Progenitor cell of endocrine pancreas (in vitro differentiated cells): ENCODE data around the gene NR2F1-AS1. TPM values are rescaled to one million over a fixed set of nuclear protein-coding genes. Genes with fewer than 3 reads are reported as not detected.

Source experiments
- DNase-seq: peaks from one replicate; pipeline ENCODE4 v3.0.0; 2021; ENCODE audit warnings: low spot score; ENCODE audit not compliant: unreplicated experiment
- H3K27ac Mint-ChIP-seq: 2 replicates; pipeline ENCODE4 v1.8.0; 2021; ENCODE audit warnings: mild to moderate bottlenecking, moderate library complexity, mixed read lengths
- H3K27me3 Mint-ChIP-seq: 2 replicates; pipeline ENCODE4 v1.8.0; 2021; ENCODE audit warnings: mixed read lengths
- H3K36me3 Mint-ChIP-seq: 2 replicates; pipeline ENCODE4 v1.8.0; 2022; ENCODE audit warnings: mixed read lengths; ENCODE audit not compliant: insufficient read depth
- H3K4me1 Mint-ChIP-seq: 2 replicates; pipeline ENCODE4 v1.8.0; 2021; ENCODE audit warnings: low read depth, mixed read lengths
- H3K4me3 Mint-ChIP-seq: 2 replicates; pipeline ENCODE4 v1.8.0; 2021; ENCODE audit warnings: low read depth, mild to moderate bottlenecking, moderate library complexity, mixed read lengths
- H3K9me3 Mint-ChIP-seq: 2 replicates; pipeline ENCODE4 v1.8.0; 2021; ENCODE audit warnings: low read depth, mixed read lengths
- total RNA-seq: library from RNA; stranded (reverse); gene quantifications from 2 replicates; pipeline ENCODE4 v1.2.1, GENCODE V29; 2021
- TF ChIP-seq, protein P1 (sequence below): fragments of 200-600 bp; sonication (generic); IDR thresholded peaks from one replicate; pipeline ENCODE4 v1.5.0; 2021; ENCODE audit warnings: antibody characterized with exemption, mild to moderate bottlenecking; ENCODE audit not compliant: unreplicated experiment

NR2F1-AS1 gene
- total RNA-seq, 1 donor from 2014 or later: 6.3 TPM

- Mint-ChIP-seq H3K27me3 (peaks cover 62% of the 10 kb centered on the region), H3K9me3 (no peaks in the 10 kb centered on the region)
These were observed 15.3 kb upstream of the NR2F1-AS1 start for GRCh38 chr5:93596310-93596675.

GRCh38 chr5:93595420-93596147, 14.6 kb upstream of the NR2F1-AS1 start:
- Mint-ChIP-seq H3K4me3 (no peak overlapping the region), H3K27ac (peak overlapping the region; percentile 14), H3K4me1 (no peaks in the 10 kb centered on the region), H3K9me3 (no peaks in the 10 kb centered on the region), H3K36me3 (peaks cover 21% of the 10 kb centered on the region), H3K27me3 (peaks cover 69% of the 10 kb centered on the region)
- DNase-seq: no peak
- TF ChIP-seq, protein P1, sequence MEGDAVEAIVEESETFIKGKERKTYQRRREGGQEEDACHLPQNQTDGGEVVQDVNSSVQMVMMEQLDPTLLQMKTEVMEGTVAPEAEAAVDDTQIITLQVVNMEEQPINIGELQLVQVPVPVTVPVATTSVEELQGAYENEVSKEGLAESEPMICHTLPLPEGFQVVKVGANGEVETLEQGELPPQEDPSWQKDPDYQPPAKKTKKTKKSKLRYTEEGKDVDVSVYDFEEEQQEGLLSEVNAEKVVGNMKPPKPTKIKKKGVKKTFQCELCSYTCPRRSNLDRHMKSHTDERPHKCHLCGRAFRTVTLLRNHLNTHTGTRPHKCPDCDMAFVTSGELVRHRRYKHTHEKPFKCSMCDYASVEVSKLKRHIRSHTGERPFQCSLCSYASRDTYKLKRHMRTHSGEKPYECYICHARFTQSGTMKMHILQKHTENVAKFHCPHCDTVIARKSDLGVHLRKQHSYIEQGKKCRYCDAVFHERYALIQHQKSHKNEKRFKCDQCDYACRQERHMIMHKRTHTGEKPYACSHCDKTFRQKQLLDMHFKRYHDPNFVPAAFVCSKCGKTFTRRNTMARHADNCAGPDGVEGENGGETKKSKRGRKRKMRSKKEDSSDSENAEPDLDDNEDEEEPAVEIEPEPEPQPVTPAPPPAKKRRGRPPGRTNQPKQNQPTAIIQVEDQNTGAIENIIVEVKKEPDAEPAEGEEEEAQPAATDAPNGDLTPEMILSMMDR: no peak

More at GRCh38 chr5:93596310-93596675, 15.3 kb upstream of the NR2F1-AS1 start:
- Mint-ChIP-seq H3K4me3 (no peak overlapping the region), H3K4me1 (no peaks in the 10 kb centered on the region), H3K36me3 (peaks cover 21% of the 10 kb centered on the region), H3K27ac (no peak overlapping the region)
- TF ChIP-seq, protein P1: no peak
- no peak for DNase-seq

- H3K27me3 Mint-ChIP-seq: peaks cover 76% of the 10 kb centered on the region
These were observed 13.8 kb upstream of the NR2F1-AS1 start for GRCh38 chr5:93594591-93595419.

DNA sequence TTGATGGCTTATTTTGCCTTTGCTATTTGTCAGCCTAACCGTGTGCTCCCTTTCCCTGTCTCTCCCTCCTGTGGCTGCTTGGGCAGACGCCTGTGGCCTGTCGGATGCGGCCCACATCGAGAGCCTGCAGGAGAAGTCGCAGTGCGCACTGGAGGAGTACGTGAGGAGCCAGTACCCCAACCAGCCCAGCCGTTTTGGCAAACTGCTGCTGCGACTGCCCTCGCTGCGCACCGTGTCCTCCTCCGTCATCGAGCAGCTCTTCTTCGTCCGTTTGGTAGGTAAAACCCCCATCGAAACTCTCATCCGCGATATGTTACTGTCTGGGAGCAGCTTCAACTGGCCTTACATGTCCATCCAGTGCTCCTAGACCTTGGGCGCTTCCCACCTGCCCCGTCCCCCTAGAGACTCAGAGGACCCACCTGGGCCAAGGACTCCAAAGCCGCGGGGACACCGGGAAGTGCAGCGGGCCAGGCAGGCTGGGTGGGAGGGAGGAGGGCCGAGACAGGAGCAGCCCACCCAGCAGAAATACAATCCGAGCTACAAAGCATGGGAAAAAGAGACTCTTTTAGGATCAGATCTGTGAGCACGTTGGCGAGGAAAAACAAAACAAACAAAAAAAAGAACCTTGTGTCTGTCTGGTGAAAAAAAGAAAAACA, 12.6 kb upstream of the NR2F1-AS1 start:
- Mint-ChIP-seq H3K27me3 (peaks cover 88% of the 10 kb centered on the region), H3K4me3 (no peak overlapping the region)

More at GRCh38 chr5:93594591-93595419, 13.8 kb upstream of the NR2F1-AS1 start:
- DNase-seq: no peak
- Mint-ChIP-seq H3K4me1 (no peaks in the 10 kb centered on the region), H3K4me3 (no peak overlapping the region), H3K36me3 (peaks cover 26% of the 10 kb centered on the region), H3K9me3 (no peaks in the 10 kb centered on the region), H3K27ac (peak overlapping the region; percentile 14)
- TF ChIP-seq, protein P1: peak; percentile 9

More for the DNA sequence above, 12.6 kb upstream of the NR2F1-AS1 start:
- no peak overlapping the region for H3K27ac Mint-ChIP-seq
- H3K4me1 Mint-ChIP-seq: peaks cover 5% of the 10 kb centered on the region
- DNase-seq: no peak
- H3K36me3 Mint-ChIP-seq: peaks cover 33% of the 10 kb centered on the region
- TF ChIP-seq, protein P1: no peak
- no peaks in the 10 kb centered on the region for H3K9me3 Mint-ChIP-seq
